B cell (primary cell): ENCODE measurements around the gene YIF1A. TPM values are rescaled to one million over a fixed set of nuclear protein-coding genes. Genes with fewer than 3 reads are reported as not detected.

ENCODE experiments used
- ATAC-seq: fragments of 200-7000 bp; cut with Tn5 transposase; one replicate; pipeline ENCODE4 v1.10.0; 2021; ENCODE audit warnings: low read depth, mild to moderate bottlenecking, moderate number of reproducible peaks, moderate library complexity
- CTCF ChIA-PET: fragments of 350-600 bp; sonication (Branson Sonifier 250); formaldehyde crosslinking; loops from one replicate; lab custom pipeline; 2021; ENCODE audit warnings: antibody characterized with exemption, inconsistent platforms; lab: Charles Lee
- POLR2A ChIA-PET: fragments of 350-600 bp; sonication (Branson Sonifier 250); formaldehyde crosslinking; loops from one replicate; lab custom pipeline; 2021; ENCODE audit warnings: antibody characterized with exemption; lab: Charles Lee
- DNase-seq: peaks from one replicate; pipeline ENCODE4 v3.0.0; 2013
- H2AFZ ChIP-seq: 2 replicates; pipeline ENCODE4 v1.6.1; 2012; ENCODE audit warnings: mild to moderate bottlenecking, low read depth, low read length; ENCODE audit not compliant: insufficient read depth, poor library complexity, severe bottlenecking
- H3K27ac ChIP-seq, 2 donors: 1 replicate in 1 of 2; 2 replicates in 1 of 2; pipeline ENCODE4 v1.5.1; 2012 to 2013; ENCODE audit warnings: low read length in 2 of 2, mild to moderate bottlenecking in 2 of 2, moderate library complexity in 1 of 2
- H3K27me3 ChIP-seq, 4 experiments: fragments of 200-600 bp in 1 of 4; sonication (generic) in 1 of 4; replicated peaks in 1 of 4; 1 replicate in 2 of 4; 2 replicates in 2 of 4; pipeline versions ENCODE4 v1.6.1 to v1.7.0; 2013 to 2016; ENCODE audit warnings: low read length in 3 of 4, mild to moderate bottlenecking in 2 of 4, mixed read lengths in 1 of 4, moderate library complexity in 1 of 4; ENCODE audit not compliant: insufficient read depth in 4 of 4, control insufficient read depth in 3 of 4; ENCODE audit errors: control extremely low read depth in 1 of 4
- H3K36me3 ChIP-seq, 2 experiments: replicated peaks in 1 of 2; 1 replicate in 1 of 2; 2 replicates in 1 of 2; pipeline versions ENCODE4 v1.6.1 to v1.7.1; 2013; ENCODE audit warnings: low read length in 1 of 2; ENCODE audit not compliant: insufficient read depth in 2 of 2, control insufficient read depth in 1 of 2; ENCODE audit errors: control extremely low read depth in 1 of 2, extremely low read depth in 1 of 2
- H3K4me1 ChIP-seq, 2 donors: fragments of 200-600 bp in 1 of 2; sonication (generic) in 1 of 2; 1 replicate in 1 of 2; 2 replicates in 1 of 2; pipeline versions ENCODE4 v1.5.1 to v1.6.1; 2013 to 2017; ENCODE audit warnings: low read length in 2 of 2; ENCODE audit not compliant: control insufficient read depth in 2 of 2, insufficient read depth in 2 of 2
- H3K4me2 ChIP-seq: replicated peaks from 2 replicates; pipeline ENCODE3; 2012; ENCODE audit warnings: mild to moderate bottlenecking, low read depth, low read length; ENCODE audit not compliant: poor library complexity, severe bottlenecking
- H3K4me3 ChIP-seq, 5 experiments: fragments of 200-600 bp in 1 of 5; sonication (generic) in 1 of 5; 1 replicate in 3 of 5; 2 replicates in 2 of 5; pipeline versions ENCODE4 v1.5.1 to v1.7.0; 2011 to 2016; ENCODE audit warnings: low read length in 4 of 5, mild to moderate bottlenecking in 4 of 5, low read depth in 2 of 5, control low read depth in 1 of 5, moderate library complexity in 1 of 5; ENCODE audit not compliant: insufficient read depth in 1 of 5; ENCODE audit errors: control extremely low read depth in 1 of 5, extremely low read depth in 1 of 5
- H3K79me2 ChIP-seq: fragments of 200-600 bp; sonication (generic); one replicate; pipeline ENCODE4 v1.6.0; 2016; ENCODE audit warnings: low read length; ENCODE audit not compliant: control insufficient read depth, insufficient read depth
- H3K9ac ChIP-seq: fragments of 200-600 bp; sonication (generic); 2 replicates; pipeline ENCODE4 v1.6.1; 2017; ENCODE audit warnings: mild to moderate bottlenecking, low read length, moderate library complexity
- H3K9me3 ChIP-seq, 3 donors: one replicate each; pipeline versions ENCODE4 v1.6.1 to v1.7.1; 2013; ENCODE audit warnings: low read length in 2 of 3; ENCODE audit not compliant: control insufficient read depth in 2 of 3, insufficient read depth in 1 of 3; ENCODE audit errors: control extremely low read depth in 1 of 3
- H4K20me1 ChIP-seq: 2 replicates; pipeline ENCODE4 v1.6.0; 2012; ENCODE audit warnings: mild to moderate bottlenecking, low read length; ENCODE audit not compliant: insufficient read depth, control insufficient read depth, poor library complexity, severe bottlenecking
- H3K27ac Mint-ChIP-seq: one replicate; pipeline ENCODE4 v1.8.0; 2021; ENCODE audit warnings: mixed read lengths
- H3K27me3 Mint-ChIP-seq: one replicate; pipeline ENCODE4 v1.8.0; 2021; ENCODE audit warnings: mixed read lengths
- H3K4me1 Mint-ChIP-seq: one replicate; pipeline ENCODE4 v1.8.0; 2021; ENCODE audit warnings: mixed read lengths
- H3K4me3 Mint-ChIP-seq: one replicate; pipeline ENCODE4 v1.8.0; 2021; ENCODE audit warnings: mixed read lengths
- H3K9me3 Mint-ChIP-seq: one replicate; pipeline ENCODE4 v1.8.0; 2022; ENCODE audit warnings: mixed read lengths; ENCODE audit not compliant: insufficient read depth
- EZH2 ChIP-seq: IDR thresholded peaks from 2 replicates; pipeline ENCODE4 v1.6.1; 2012; ENCODE audit warnings: borderline replicate concordance, low read depth, mild to moderate bottlenecking, moderate library complexity, low read length; ENCODE audit not compliant: insufficient read depth, poor library complexity, severe bottlenecking
- WGBS: methylation state at CpG from one replicate; pipeline ENCODE4 v1.1.5; 2013; ENCODE audit warnings: missing lambda C conversion rate; ENCODE audit not compliant: insufficient coverage; 5-methylcytosine and 5-hydroxymethylcytosine counted together
- intact Hi-C: fragments of 100-400 bp; cut with micrococcal nuclease; formaldehyde crosslinking; loops from one replicate; pipeline ENCODE4 v1.10.0; 2022
- polyA plus RNA-seq: library from polyadenylated mRNA; depleted of rRNA; stranded (reverse); fragments of >200 nt; gene quantifications from 2 replicates; pipeline ENCODE4 v1.2.3, GENCODE V29; 2012
- total RNA-seq, 2 donors: library from RNA; stranded (reverse); fragments of 120-200 nt in 1 of 2; gene quantifications; 1 replicate in 1 of 2; 2 replicates in 1 of 2; pipeline versions ENCODE4 v1.2.3 to v1.2.4, GENCODE V29; 2013 to 2022
- TF ChIP-seq, protein P1 (sequence below): fragments of 200-600 bp; IDR thresholded peaks from one replicate; pipeline ENCODE4 v1.8.0; 2022; ENCODE audit warnings: antibody characterized with exemption, mild to moderate bottlenecking

The YIF1A gene
- total and polyA plus RNA-seq, 2 donors (not counting 1 experiment from before 2014, with no cell fraction given) = 43.9 to 95.0 TPM

DNA sequence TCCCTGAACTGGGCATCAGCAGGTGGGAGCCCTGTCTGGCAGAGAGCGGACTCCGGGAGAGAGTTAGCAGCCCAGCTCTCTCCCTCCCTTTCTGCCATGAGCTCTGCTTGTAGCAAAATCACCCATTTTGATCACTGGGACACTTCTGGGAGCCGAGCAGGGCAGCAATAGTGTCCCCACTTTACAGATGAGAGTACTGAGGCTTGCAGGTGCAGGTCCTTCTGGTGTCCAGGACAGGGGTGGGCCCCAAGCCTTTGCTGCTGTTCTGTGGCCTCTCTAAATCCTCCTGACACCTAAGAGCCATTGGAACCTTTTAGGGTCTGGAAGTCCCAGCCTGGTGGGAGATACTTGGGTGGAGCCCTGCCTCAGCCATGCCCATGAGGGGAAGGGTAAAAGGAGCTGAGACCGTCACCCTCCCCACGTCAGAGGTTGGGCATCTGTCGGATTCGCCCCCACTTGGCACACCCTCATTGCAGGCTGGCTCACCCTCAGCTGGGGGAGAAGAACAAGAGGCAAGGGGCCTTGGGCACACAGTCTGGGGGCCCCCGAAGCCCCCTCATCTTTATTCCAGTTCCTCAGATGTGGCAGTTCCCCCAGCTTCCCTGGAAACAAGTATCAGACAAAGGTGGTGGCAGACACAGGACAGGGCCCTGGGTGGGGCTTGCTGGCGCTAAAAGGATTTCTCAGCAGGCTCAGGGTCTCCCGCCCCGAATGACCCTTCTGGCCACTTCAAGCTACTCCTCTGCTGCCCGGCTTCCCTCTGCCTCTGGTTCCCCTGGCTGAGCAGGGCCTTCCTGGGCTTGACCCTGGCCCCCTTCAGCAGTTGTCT, 42.8 kb upstream of the YIF1A start:
- POLR2A ChIA-PET = interaction anchor here (2.5 kb wide), 1 partner anchor 20 kb away, joined by 10 read pairs; no protein-coding TSS in a partner anchor
- peaks cover 25 to 30% of the 10 kb centered on the region in 2 donors for H3K4me1 ChIP-seq
- no peak overlapping the region for H3K4me3 Mint-ChIP-seq
- H3K9ac ChIP-seq = no peak overlapping the region
- DNase-seq (peak; percentile 10), ATAC-seq (no peak)
- peaks cover 28% of the 10 kb centered on the region for H3K4me1 Mint-ChIP-seq
- H3K4me2 ChIP-seq = no peak overlapping the region
- H3K4me3 ChIP-seq = no peak overlapping the region
- H3K27me3 ChIP-seq = peaks cover 0 to 9% (median 3%) of the 10 kb centered on the region in 4 experiments
- H3K27ac ChIP-seq = no peak overlapping the region
- H3K79me2 ChIP-seq = no peaks in the 10 kb centered on the region
- intact Hi-C loops = no loop called here
- H3K9me3 ChIP-seq = no peaks in the 10 kb centered on the region
- no peak overlapping the region for H3K27ac Mint-ChIP-seq
- CTCF ChIA-PET = interaction anchor here (0.8 to 4.6 kb wide), 5 partner anchors 10 to 58 kb away, joined by 3 to 101 read pairs (median 5); partner anchors contain the start of gene BRMS1
- no peaks in the 10 kb centered on the region for H4K20me1 ChIP-seq
- H3K36me3 ChIP-seq = peaks cover 0 to under 1% of the 10 kb centered on the region in 2 experiments
- TF ChIP-seq, protein P1, sequence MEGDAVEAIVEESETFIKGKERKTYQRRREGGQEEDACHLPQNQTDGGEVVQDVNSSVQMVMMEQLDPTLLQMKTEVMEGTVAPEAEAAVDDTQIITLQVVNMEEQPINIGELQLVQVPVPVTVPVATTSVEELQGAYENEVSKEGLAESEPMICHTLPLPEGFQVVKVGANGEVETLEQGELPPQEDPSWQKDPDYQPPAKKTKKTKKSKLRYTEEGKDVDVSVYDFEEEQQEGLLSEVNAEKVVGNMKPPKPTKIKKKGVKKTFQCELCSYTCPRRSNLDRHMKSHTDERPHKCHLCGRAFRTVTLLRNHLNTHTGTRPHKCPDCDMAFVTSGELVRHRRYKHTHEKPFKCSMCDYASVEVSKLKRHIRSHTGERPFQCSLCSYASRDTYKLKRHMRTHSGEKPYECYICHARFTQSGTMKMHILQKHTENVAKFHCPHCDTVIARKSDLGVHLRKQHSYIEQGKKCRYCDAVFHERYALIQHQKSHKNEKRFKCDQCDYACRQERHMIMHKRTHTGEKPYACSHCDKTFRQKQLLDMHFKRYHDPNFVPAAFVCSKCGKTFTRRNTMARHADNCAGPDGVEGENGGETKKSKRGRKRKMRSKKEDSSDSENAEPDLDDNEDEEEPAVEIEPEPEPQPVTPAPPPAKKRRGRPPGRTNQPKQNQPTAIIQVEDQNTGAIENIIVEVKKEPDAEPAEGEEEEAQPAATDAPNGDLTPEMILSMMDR = no peak
- TF ChIP-seq EZH2 = no peak
- no peak overlapping the region for H2AFZ ChIP-seq
- no peaks in the 10 kb centered on the region for H3K9me3 Mint-ChIP-seq
- H3K27me3 Mint-ChIP-seq = no peaks in the 10 kb centered on the region
- 93% methylated on average over 11 of the region's 12 CpGs for WGBS

DNA sequence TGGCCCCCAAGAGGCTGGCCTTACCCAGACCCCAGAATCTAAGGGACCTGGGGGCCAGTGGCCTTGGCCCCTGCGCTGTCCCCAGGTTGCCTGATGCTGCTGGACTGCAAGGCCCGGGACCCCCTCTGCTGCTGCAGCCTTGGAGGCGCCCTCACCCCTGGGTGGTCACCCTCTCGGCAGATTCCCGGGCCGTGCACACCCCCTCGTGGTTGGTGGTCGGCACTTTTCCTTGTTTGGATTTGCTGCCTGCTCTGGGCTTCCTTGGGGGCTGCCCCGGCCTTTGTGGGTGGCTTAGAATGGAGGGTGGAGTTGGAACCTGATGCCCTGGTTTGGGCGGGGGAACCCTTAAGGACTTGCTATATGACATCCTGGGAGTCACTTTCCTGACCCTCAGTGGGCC, 42.0 kb upstream of the YIF1A start:
- Mint-ChIP-seq H3K4me3 (no peak overlapping the region), H3K9me3 (no peaks in the 10 kb centered on the region), H3K27ac (no peak overlapping the region), H3K4me1 (peaks cover 21% of the 10 kb centered on the region), H3K27me3 (no peaks in the 10 kb centered on the region)
- ATAC-seq (no peak), DNase-seq (no peak)
- Histone ChIP-seq H4K20me1 (no peaks in the 10 kb centered on the region), H3K36me3 (no peaks in the 10 kb centered on the region), H2AFZ (no peak overlapping the region), H3K27me3 (peaks cover 0 to under 1% (median 0%) of the 10 kb centered on the region in 4 experiments), H3K27ac (no peak overlapping the region), H3K4me3 (no peak overlapping the region), H3K4me2 (no peak overlapping the region), H3K9me3 (no peaks in the 10 kb centered on the region), H3K4me1 (peaks cover 20 to 29% of the 10 kb centered on the region in 2 donors), H3K79me2 (no peaks in the 10 kb centered on the region), H3K9ac (no peak overlapping the region)
- 88% methylated on average over 10 of the region's 10 CpGs for WGBS
- no peak for TF ChIP-seq EZH2
- TF ChIP-seq, protein P1 = no peak
- ChIA-PET POLR2A (interaction anchor here (2.5 kb wide), 1 partner anchor 19 kb away, joined by 10 read pairs; no protein-coding TSS in a partner anchor), CTCF (interaction anchor here (0.8 to 4.6 kb wide), 5 partner anchors 9 to 58 kb away, joined by 3 to 101 read pairs (median 5); partner anchors contain the start of gene BRMS1)
- intact Hi-C loops = no loop called here
